Omental fat pad (tissue), 4 donors: ENCODE data around the gene DNAH9. TPM values are rescaled to one million over a fixed set of nuclear protein-coding genes. Genes with fewer than 3 reads are reported as not detected.

ENCODE experiments used
- ATAC-seq: fragments of 150-250 bp; one replicate; pipeline ENCODE4 v1.9.1; 2016; ENCODE audit warnings: mild to moderate bottlenecking, moderate library complexity; ENCODE audit not compliant: low FRiP score
- DNase-seq: peaks from one replicate; pipeline ENCODE4 v3.0.0-alpha.2; 2019; ENCODE audit warnings: low spot score
- CTCF ChIP-seq, 3 donors: fragments of 450-650 bp; IDR thresholded peaks; one replicate each; pipeline ENCODE4 v1.5.1; 2016 to 2017; ENCODE audit warnings: antibody characterized with exemption in 3 of 3, mild to moderate bottlenecking in 3 of 3, moderate library complexity in 2 of 3
- total RNA-seq, 4 donors: library from RNA; depleted of rRNA; stranded (reverse); fragments of >200 nt; gene quantifications; one replicate each; pipeline ENCODE4 v1.1.0, GENCODE V29; 2016

Gene DNAH9
- total RNA-seq, 4 donors from 2014 or later, result 0.72 to 6.0 (median 3.1) TPM

DNA sequence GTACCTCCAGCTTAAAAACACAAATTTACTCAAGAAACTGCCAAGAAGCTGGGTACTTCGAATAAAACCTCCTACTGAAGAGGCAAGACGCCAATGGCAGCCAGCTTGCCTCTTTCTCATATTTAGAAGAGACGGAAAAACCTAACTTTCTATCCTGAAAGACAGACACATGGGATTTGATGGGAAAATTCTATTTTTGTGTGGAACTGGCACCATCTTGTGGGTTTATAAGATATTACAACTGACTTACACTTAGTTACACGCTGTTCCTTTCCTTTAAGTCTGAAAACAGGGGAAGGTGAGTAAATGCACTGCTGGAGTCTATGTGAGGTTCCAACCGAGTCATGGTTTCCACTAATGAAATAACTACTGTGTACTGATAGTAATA is 388.7 kb downstream of the DNAH9 start:
- peak; percentile 73 for ATAC-seq
- TF ChIP-seq CTCF (IDR thresholded peaks at IDR 0.05), result peak in 1 of 3 donors; percentile 26
- DNase-seq, result no peak

GRCh38 chr17:11990363-11990983 is 392.2 kb downstream of the DNAH9 start:
- TF ChIP-seq CTCF (IDR thresholded peaks at IDR 0.05), result no peak
- ATAC-seq, result no peak
- no peak for DNase-seq

- TF ChIP-seq CTCF (IDR thresholded peaks at IDR 0.05), result no peak
- DNase-seq, result no peak
- ATAC-seq, result no peak
Observed at GRCh38 chr17:11991461-11991860, 393.2 kb downstream of the DNAH9 start.

GRCh38 chr17:11996722-11997146 is 398.5 kb downstream of the DNAH9 start:
- DNase-seq, result peak; percentile 28

GRCh38 chr17:11997147-11997971 is 399.1 kb downstream of the DNAH9 start, which contains the start of gene ZNF18:
TSS of gene ZNF18 (minus strand) at chr17:11997475. CDS start at chr17:11992829, 4,646 bp downstream.
- no peak for TF ChIP-seq CTCF (IDR thresholded peaks at IDR 0.05)
- DNase-seq (peak; percentile 89), ATAC-seq (peak; percentile 99)

More at GRCh38 chr17:11996722-11997146, 398.5 kb downstream of the DNAH9 start:
- no peak for TF ChIP-seq CTCF (IDR thresholded peaks at IDR 0.05)
- ATAC-seq, result peak; percentile 10

DNA sequence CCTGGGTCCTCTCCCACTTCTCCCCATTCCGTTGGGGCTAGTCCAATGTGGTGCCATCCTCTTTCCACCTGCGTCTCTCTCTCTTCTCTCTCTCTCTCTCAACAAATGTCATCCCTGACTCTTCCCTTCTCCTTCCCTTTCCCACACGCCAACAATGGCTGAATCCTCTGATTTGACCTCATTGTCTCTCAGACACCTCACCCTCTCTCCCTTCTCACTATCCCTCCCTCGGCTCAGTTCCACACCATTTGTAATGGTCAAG is 399.6 kb downstream of the DNAH9 start:
- ATAC-seq (no peak), DNase-seq (no peak)
- no peak for TF ChIP-seq CTCF (IDR thresholded peaks at IDR 0.05)

GRCh38 chr17:11999696-12000095 is 401.4 kb downstream of the DNAH9 start:
- DNase-seq (no peak), ATAC-seq (no peak)
- no peak for TF ChIP-seq CTCF (IDR thresholded peaks at IDR 0.05)
